ENCODE data around the gene BIN1.
A peak's percentile ranks its signal among the peaks of the same experiment; 100 is the strongest.

BIN1 gene

DNA sequence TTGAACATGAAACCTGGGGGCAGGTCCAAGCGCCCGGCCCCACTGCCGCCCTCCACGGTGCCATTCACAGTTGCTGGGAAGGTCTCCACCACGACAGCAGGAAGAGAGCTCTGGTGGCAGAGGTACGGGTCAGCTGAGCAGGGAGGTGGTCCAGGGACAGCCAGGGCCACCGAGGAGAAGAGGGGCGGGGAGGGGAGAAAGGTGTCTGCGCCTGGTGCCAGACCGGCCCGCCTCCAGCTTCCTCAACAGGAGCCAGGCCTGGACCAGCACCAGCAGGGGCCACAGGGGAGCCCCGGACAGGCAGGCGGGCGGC, 56.2 kb downstream of the BIN1 start:
- no peaks in the 10 kb centered on the region for H3K27me3 ChIP-seq (ENCODE audit: low read depth, low read length)
- no peak for TF ChIP-seq CTCF (IDR thresholded peaks at IDR 0.05; ENCODE audit: low read depth, low read length)
- TF ChIP-seq EZH2phosphoT487 (IDR thresholded peaks at IDR 0.05; ENCODE audit: low read depth) = no peak
- H4K20me1 ChIP-seq (ENCODE audit: insufficient read depth, low read length) = no peaks in the 10 kb centered on the region
- H3K9ac ChIP-seq (ENCODE audit: low read length) = no peak overlapping the region
- H3K4me2 ChIP-seq (ENCODE audit: low read length) = peak overlapping the region; percentile 69; the same call in 1 of the 2 replicates
- H3K79me2 ChIP-seq (ENCODE audit: low read length) = no peaks in the 10 kb centered on the region
- H3K27ac ChIP-seq (ENCODE audit: low read length) = no peak overlapping the region
- H2AFZ ChIP-seq (ENCODE audit: low read depth, low read length) = no peak overlapping the region
- no peaks in the 10 kb centered on the region for H3K9me3 ChIP-seq (ENCODE audit: insufficient read depth, low read length)
- no peak overlapping the region for H3K4me3 ChIP-seq (ENCODE audit: low read length)
- no peaks in the 10 kb centered on the region for H3K4me1 ChIP-seq (ENCODE audit: low read length)
- no peaks in the 10 kb centered on the region for H3K36me3 ChIP-seq (replicated peaks; ENCODE audit: low read depth, low read length)

GRCh38 chr2:127049927-127050802, 56.8 kb downstream of the BIN1 start:
- H3K9ac ChIP-seq (ENCODE audit: low read length) = no peak overlapping the region
- peak overlapping the region; percentile 69 for H3K4me2 ChIP-seq (ENCODE audit: low read length)
- H3K9me3 ChIP-seq (ENCODE audit: insufficient read depth, low read length) = no peaks in the 10 kb centered on the region
- H3K27me3 ChIP-seq (ENCODE audit: low read depth, low read length) = no peaks in the 10 kb centered on the region
- peak overlapping the region; percentile 99 for H2AFZ ChIP-seq (ENCODE audit: low read depth, low read length)
- no peak overlapping the region for H3K27ac ChIP-seq (ENCODE audit: low read length)
- no peaks in the 10 kb centered on the region for H3K36me3 ChIP-seq (replicated peaks; ENCODE audit: low read depth, low read length)
- H3K4me1 ChIP-seq (ENCODE audit: low read length) = no peaks in the 10 kb centered on the region
- TF ChIP-seq CTCF (IDR thresholded peaks at IDR 0.05; ENCODE audit: low read depth, low read length) (peak; percentile 75), EZH2phosphoT487 (IDR thresholded peaks at IDR 0.05; ENCODE audit: low read depth) (no peak)
- H3K79me2 ChIP-seq (ENCODE audit: low read length) = no peaks in the 10 kb centered on the region
- H4K20me1 ChIP-seq (ENCODE audit: insufficient read depth, low read length) = no peaks in the 10 kb centered on the region
- H3K4me3 ChIP-seq (ENCODE audit: low read length) = peak overlapping the region; percentile 57

GRCh38 chr2:127048969-127049897, 57.7 kb downstream of the BIN1 start:
- TF ChIP-seq CTCF (IDR thresholded peaks at IDR 0.05; ENCODE audit: low read depth, low read length) (no peak), EZH2phosphoT487 (IDR thresholded peaks at IDR 0.05; ENCODE audit: low read depth) (no peak)
- Histone ChIP-seq H3K4me3 (ENCODE audit: low read length) (no peak overlapping the region), H3K9me3 (ENCODE audit: insufficient read depth, low read length) (no peaks in the 10 kb centered on the region), H2AFZ (ENCODE audit: low read depth, low read length) (peak overlapping the region; percentile 99), H3K27me3 (ENCODE audit: low read depth, low read length) (no peaks in the 10 kb centered on the region), H3K36me3 (replicated peaks; ENCODE audit: low read depth, low read length) (no peaks in the 10 kb centered on the region), H3K4me1 (ENCODE audit: low read length) (no peaks in the 10 kb centered on the region), H3K4me2 (ENCODE audit: low read length) (no peak overlapping the region), H3K9ac (ENCODE audit: low read length) (no peak overlapping the region), H4K20me1 (ENCODE audit: insufficient read depth, low read length) (no peaks in the 10 kb centered on the region), H3K79me2 (ENCODE audit: low read length) (no peaks in the 10 kb centered on the region), H3K27ac (ENCODE audit: low read length) (no peak overlapping the region)

- no peak overlapping the region for H2AFZ ChIP-seq (ENCODE audit: low read depth, low read length)
- H3K4me2 ChIP-seq (ENCODE audit: low read length) = no peak overlapping the region
- no peaks in the 10 kb centered on the region for H3K4me1 ChIP-seq (ENCODE audit: low read length)
- H3K79me2 ChIP-seq (ENCODE audit: low read length) = no peaks in the 10 kb centered on the region
- H3K27ac ChIP-seq (ENCODE audit: low read length) = no peak overlapping the region
- no peaks in the 10 kb centered on the region for H3K9me3 ChIP-seq (ENCODE audit: insufficient read depth, low read length)
- TF ChIP-seq EZH2phosphoT487 (IDR thresholded peaks at IDR 0.05; ENCODE audit: low read depth) (no peak), CTCF (IDR thresholded peaks at IDR 0.05; ENCODE audit: low read depth, low read length) (no peak)
- no peak overlapping the region for H3K4me3 ChIP-seq (ENCODE audit: low read length)
- no peaks in the 10 kb centered on the region for H3K27me3 ChIP-seq (ENCODE audit: low read depth, low read length)
- H3K9ac ChIP-seq (ENCODE audit: low read length) = no peak overlapping the region
- H4K20me1 ChIP-seq (ENCODE audit: insufficient read depth, low read length) = no peaks in the 10 kb centered on the region
- no peaks in the 10 kb centered on the region for H3K36me3 ChIP-seq (replicated peaks; ENCODE audit: low read depth, low read length)
These were observed 58.4 kb downstream of the BIN1 start for GRCh38 chr2:127048618-127048935.
